Upper lobe of left lung (tissue), 4 donors: ENCODE data around the gene NBL1.

Experiments
- CTCF ChIP-seq, 6 experiments: fragments of 450-650 bp in 4 of 6; fragments of 200-600 bp in 2 of 6; sonication (generic) in 2 of 6; IDR thresholded peaks; one replicate each; pipeline ENCODE4 v1.5.1; 2016 to 2019; ENCODE audit warnings: antibody characterized with exemption in 6 of 6
- POLR2A ChIP-seq, 4 donors: fragments of 450-650 bp; IDR thresholded peaks; one replicate each; pipeline ENCODE4 v1.5.1; 2016 to 2017; ENCODE audit warnings: antibody characterized with exemption in 4 of 4, mild to moderate bottlenecking in 2 of 4
- POLR2AphosphoS5 ChIP-seq, 2 donors: sonication (generic); formaldehyde crosslinking; IDR thresholded peaks; one replicate each; pipeline ENCODE4 v1.5.1; 2017; ENCODE audit warnings: antibody characterized with exemption in 2 of 2

- TF ChIP-seq POLR2AphosphoS5 (IDR thresholded peaks at IDR 0.05) (no peak), CTCF (IDR thresholded peaks at IDR 0.05) (no peak), POLR2A (IDR thresholded peaks at IDR 0.05) (no peak)
Observed at GRCh38 chr1:19665496-19666465, 21.7 kb downstream of the NBL1 start.
